ENCODE measurements around the gene PHKB.

PHKB gene

GRCh38 chr16:47699106-47699505, 238.0 kb downstream of the PHKB start:
- no peak for DNase-seq

GRCh38 chr16:47700857-47701587, 239.9 kb downstream of the PHKB start:
- DNase-seq = no peak

- DNase-seq = no peak
Observed at GRCh38 chr16:47705266-47705665, 244.1 kb downstream of the PHKB start.

GRCh38 chr16:47711809-47712208, 250.7 kb downstream of the PHKB start:
- DNase-seq = no peak

GRCh38 chr16:47712276-47713224, 251.4 kb downstream of the PHKB start:
- no peak for DNase-seq

GRCh38 chr16:47713225-47713595, 252.1 kb downstream of the PHKB start:
- DNase-seq = no peak

- DNase-seq = no peak
Observed at GRCh38 chr16:47715442-47716083, 254.4 kb downstream of the PHKB start.

- no peak for DNase-seq
Observed at GRCh38 chr16:47716571-47716970, 255.4 kb downstream of the PHKB start.

- no peak for DNase-seq
Observed at GRCh38 chr16:47719713-47720112, 258.6 kb downstream of the PHKB start.

- no peak for DNase-seq
Observed at GRCh38 chr16:47721006-47721637, 260.0 kb downstream of the PHKB start.

GRCh38 chr16:47722046-47722445, 260.9 kb downstream of the PHKB start:
- no peak for DNase-seq

- no peak for DNase-seq
Observed at GRCh38 chr16:47724115-47724785, 263.1 kb downstream of the PHKB start.

- no peak for DNase-seq
Observed at GRCh38 chr16:47725188-47725695, 264.1 kb downstream of the PHKB start.

- no peak for DNase-seq
Observed at GRCh38 chr16:47726031-47726675, 265.0 kb downstream of the PHKB start.

- DNase-seq = no peak
Observed at GRCh38 chr16:47727131-47727530, 266.0 kb downstream of the PHKB start.

- DNase-seq = no peak
Observed at GRCh38 chr16:47728205-47728604, 267.1 kb downstream of the PHKB start.

- no peak for DNase-seq
Observed at GRCh38 chr16:47729701-47730100, 268.6 kb downstream of the PHKB start.

GRCh38 chr16:47731252-47731651, 270.1 kb downstream of the PHKB start:
- no peak for DNase-seq

- DNase-seq = no peak
Observed at GRCh38 chr16:47732122-47732521, 271.0 kb downstream of the PHKB start.

- DNase-seq = no peak
Observed at GRCh38 chr16:47732523-47733111, 271.5 kb downstream of the PHKB start.

Measured in left hindlimb (tissue), 1 donor.